ENCODE data around the gene MRPS6. TPM values are rescaled to one million over a fixed set of nuclear protein-coding genes. Genes with fewer than 3 reads are reported as not detected.

MRPS6 gene
- total RNA-seq, 3 donors from 2014 or later: 89.8 to 98.8 (median 98.6) TPM

- ATAC-seq (no peak), DNase-seq (no peak)
- peaks cover 3% of the 10 kb centered on the region for H3K36me3 Mint-ChIP-seq (ENCODE audit: insufficient read depth)
- H3K9me3 Mint-ChIP-seq: no peaks in the 10 kb centered on the region
- H3K27me3 Mint-ChIP-seq (ENCODE audit: low read depth): no peaks in the 10 kb centered on the region
- H3K4me1 Mint-ChIP-seq (ENCODE audit: low read depth): no peaks in the 10 kb centered on the region
- no peak overlapping the region for H3K4me3 Mint-ChIP-seq
Observed at GRCh38 chr21:34180826-34181359, 107.5 kb downstream of the MRPS6 start.

- DNase-seq (no peak), ATAC-seq (no peak)
- Mint-ChIP-seq H3K4me1 (ENCODE audit: low read depth) (no peaks in the 10 kb centered on the region), H3K36me3 (ENCODE audit: insufficient read depth) (peaks cover 3% of the 10 kb centered on the region), H3K9me3 (no peaks in the 10 kb centered on the region), H3K27me3 (ENCODE audit: low read depth) (no peaks in the 10 kb centered on the region), H3K4me3 (no peak overlapping the region)
Observed at GRCh38 chr21:34181431-34182039, 108.2 kb downstream of the MRPS6 start.

- Mint-ChIP-seq H3K36me3 (ENCODE audit: insufficient read depth) (peaks cover 3% of the 10 kb centered on the region), H3K4me1 (ENCODE audit: low read depth) (no peaks in the 10 kb centered on the region)
- ATAC-seq: no peak
Observed at GRCh38 chr21:34182436-34182835, 109.1 kb downstream of the MRPS6 start.

GRCh38 chr21:34183331-34183928, 110.1 kb downstream of the MRPS6 start:
- Mint-ChIP-seq H3K9me3 (no peaks in the 10 kb centered on the region), H3K4me1 (ENCODE audit: low read depth) (no peaks in the 10 kb centered on the region), H3K4me3 (no peak overlapping the region), H3K27me3 (ENCODE audit: low read depth) (no peaks in the 10 kb centered on the region), H3K36me3 (ENCODE audit: insufficient read depth) (peaks cover 3% of the 10 kb centered on the region)
- ATAC-seq (no peak), DNase-seq (no peak)

More at GRCh38 chr21:34182436-34182835, 109.1 kb downstream of the MRPS6 start:
- no peaks in the 10 kb centered on the region for H3K9me3 Mint-ChIP-seq
- H3K27me3 Mint-ChIP-seq (ENCODE audit: low read depth): no peaks in the 10 kb centered on the region
- no peak for DNase-seq
- H3K4me3 Mint-ChIP-seq: no peak overlapping the region

- peaks cover 2% of the 10 kb centered on the region for H3K36me3 Mint-ChIP-seq (ENCODE audit: insufficient read depth)
- ATAC-seq: no peak
Observed at GRCh38 chr21:34184232-34184631, 110.9 kb downstream of the MRPS6 start.

GRCh38 chr21:34185026-34185750, 111.8 kb downstream of the MRPS6 start:
- H3K27me3 Mint-ChIP-seq (ENCODE audit: low read depth): no peaks in the 10 kb centered on the region
- no peak for DNase-seq
- H3K4me3 Mint-ChIP-seq: no peak overlapping the region
- peaks cover 1% of the 10 kb centered on the region for H3K4me1 Mint-ChIP-seq (ENCODE audit: low read depth)
- ATAC-seq: no peak
- peaks cover 3% of the 10 kb centered on the region for H3K36me3 Mint-ChIP-seq (ENCODE audit: insufficient read depth)
- H3K9me3 Mint-ChIP-seq: no peaks in the 10 kb centered on the region

More at GRCh38 chr21:34184232-34184631, 110.9 kb downstream of the MRPS6 start:
- Mint-ChIP-seq H3K4me1 (ENCODE audit: low read depth) (peaks cover under 1% of the 10 kb centered on the region), H3K4me3 (no peak overlapping the region), H3K9me3 (no peaks in the 10 kb centered on the region), H3K27me3 (ENCODE audit: low read depth) (no peaks in the 10 kb centered on the region)
- no peak for DNase-seq

- DNase-seq: no peak
- Mint-ChIP-seq H3K4me1 (ENCODE audit: low read depth) (peaks cover 1% of the 10 kb centered on the region), H3K27me3 (ENCODE audit: low read depth) (no peaks in the 10 kb centered on the region), H3K9me3 (no peaks in the 10 kb centered on the region), H3K4me3 (no peak overlapping the region), H3K36me3 (ENCODE audit: insufficient read depth) (peaks cover 3% of the 10 kb centered on the region)
- no peak for ATAC-seq
Observed at GRCh38 chr21:34186109-34186719, 112.8 kb downstream of the MRPS6 start.

GRCh38 chr21:34187935-34188334, 114.6 kb downstream of the MRPS6 start:
- H3K27me3 Mint-ChIP-seq (ENCODE audit: low read depth): no peaks in the 10 kb centered on the region
- H3K36me3 Mint-ChIP-seq (ENCODE audit: insufficient read depth): peaks cover 2% of the 10 kb centered on the region
- DNase-seq: no peak
- H3K4me3 Mint-ChIP-seq: no peak overlapping the region
- no peak for ATAC-seq
- H3K9me3 Mint-ChIP-seq: no peaks in the 10 kb centered on the region
- peaks cover 5% of the 10 kb centered on the region for H3K4me1 Mint-ChIP-seq (ENCODE audit: low read depth)

GRCh38 chr21:34189506-34189905, 116.1 kb downstream of the MRPS6 start:
- no peak for ATAC-seq
- Mint-ChIP-seq H3K36me3 (ENCODE audit: insufficient read depth) (peaks cover 2% of the 10 kb centered on the region), H3K4me3 (no peak overlapping the region), H3K9me3 (no peaks in the 10 kb centered on the region), H3K27me3 (ENCODE audit: low read depth) (no peaks in the 10 kb centered on the region), H3K4me1 (ENCODE audit: low read depth) (peaks cover 6% of the 10 kb centered on the region)
- DNase-seq: no peak

- Mint-ChIP-seq H3K9me3 (no peaks in the 10 kb centered on the region), H3K27me3 (ENCODE audit: low read depth) (no peaks in the 10 kb centered on the region), H3K36me3 (ENCODE audit: insufficient read depth) (peaks cover 2% of the 10 kb centered on the region), H3K4me1 (ENCODE audit: low read depth) (peaks cover 6% of the 10 kb centered on the region), H3K4me3 (no peak overlapping the region)
- ATAC-seq (no peak), DNase-seq (no peak)
Observed at GRCh38 chr21:34190576-34191321, 117.4 kb downstream of the MRPS6 start.

- H3K4me3 Mint-ChIP-seq: no peak overlapping the region
- H3K36me3 Mint-ChIP-seq (ENCODE audit: insufficient read depth): peaks cover 2% of the 10 kb centered on the region
- no peak for ATAC-seq
- H3K27me3 Mint-ChIP-seq (ENCODE audit: low read depth): no peaks in the 10 kb centered on the region
- no peaks in the 10 kb centered on the region for H3K9me3 Mint-ChIP-seq
- peaks cover 6% of the 10 kb centered on the region for H3K4me1 Mint-ChIP-seq (ENCODE audit: low read depth)
- no peak for DNase-seq
Observed at GRCh38 chr21:34191876-34192275, 118.5 kb downstream of the MRPS6 start.

All from activated T-cell treated with anti-CD3 and anti-CD28 coated beads, Interleukin-2, amount 50 U/mL, for 4 hours (primary cell).